GM12878 (cell line): ENCODE results near the gene SDR9C7.

ENCODE experiments used
- ATF2 ChIP-seq: IDR thresholded peaks from 2 replicates; pipeline ENCODE4 v1.6.1; 2012; ENCODE audit warnings: low read length, inconsistent platforms
- BHLHE40 ChIP-seq, 2 experiments: fragments of 450-650 bp in 1 of 2; IDR thresholded peaks; 2 replicates each; pipeline ENCODE4 v1.6.1; 2011 to 2017; ENCODE audit warnings: low read depth in 2 of 2, borderline replicate concordance in 1 of 2, improper control_type of control experiment in 1 of 2, low read length in 1 of 2, mild to moderate bottlenecking in 1 of 2
- BMI1 ChIP-seq: fragments of 450-650 bp; IDR thresholded peaks from 2 replicates; pipeline ENCODE4 v1.6.1; 2016; ENCODE audit warnings: mild to moderate bottlenecking, moderate library complexity, borderline replicate concordance
- CTCF ChIP-seq, 3 experiments: IDR thresholded peaks in 2 of 3; conservative IDR thresholded peaks in 1 of 3; 2 replicates each; pipeline ENCODE4 v1.5.1; 2011; ENCODE audit warnings: low read depth in 3 of 3, low read length in 3 of 3, mild to moderate bottlenecking in 3 of 3, control low read depth in 2 of 3, moderate library complexity in 2 of 3, inconsistent platforms in 1 of 3, mixed read lengths in 1 of 3; ENCODE audit not compliant: control insufficient read depth in 2 of 3, insufficient read depth in 1 of 3; ENCODE audit errors: extremely low read depth in 1 of 3
- MYC ChIP-seq: IDR thresholded peaks from 2 replicates; pipeline ENCODE4 v1.6.1; 2011; ENCODE audit warnings: mild to moderate bottlenecking, low read length, moderate library complexity, inconsistent platforms; ENCODE audit not compliant: insufficient read depth, insufficient replicate concordance, insufficient read length, severe bottlenecking
- NR2F1 ChIP-seq: fragments of 450-650 bp; conservative IDR thresholded peaks from 2 replicates; pipeline ENCODE4 v1.6.1; 2017; ENCODE audit warnings: mild to moderate bottlenecking
- POLR2AphosphoS5 ChIP-seq: IDR thresholded peaks from 2 replicates; pipeline ENCODE4 v1.6.1; 2011; ENCODE audit warnings: mild to moderate bottlenecking, low read length, inconsistent platforms
- SUPT20H ChIP-seq: IDR thresholded peaks from 2 replicates; pipeline ENCODE4 v1.6.1; 2011; ENCODE audit warnings: low read depth, mild to moderate bottlenecking, low read length, moderate library complexity, borderline replicate concordance; ENCODE audit not compliant: control insufficient read depth
- TCF3 ChIP-seq: IDR thresholded peaks from 2 replicates; pipeline ENCODE4 v1.6.1; 2012; ENCODE audit warnings: low read depth, mild to moderate bottlenecking, low read length, borderline replicate concordance; ENCODE audit not compliant: insufficient read depth
- ZZZ3 ChIP-seq: IDR thresholded peaks from 2 replicates; pipeline ENCODE4 v1.6.1; 2011; ENCODE audit warnings: low read depth; ENCODE audit not compliant: control insufficient read depth, insufficient read length

- TF ChIP-seq CTCF (IDR thresholded peaks at IDR 0.05 in 2 of 3, conservative IDR thresholded peaks at IDR 0.05 in 1 of 3; ENCODE audit: control insufficient read depth in 2 of 3, extremely low read depth in 1 of 3, insufficient read depth in 1 of 3, low read depth in 3 of 3, low read length in 3 of 3) = no peak
- TF ChIP-seq ZZZ3 = no peak
- no peak for TF ChIP-seq TCF3
- TF ChIP-seq POLR2AphosphoS5 = no peak
- TF ChIP-seq ATF2 = no peak
- no peak for TF ChIP-seq SUPT20H
- TF ChIP-seq BHLHE40 (IDR thresholded peaks at IDR 0.05; ENCODE audit: borderline replicate concordance in 1 of 2, low read depth in 2 of 2, low read length in 1 of 2) = no peak
- no peak for TF ChIP-seq MYC
- TF ChIP-seq NR2F1 = no peak
- no peak for TF ChIP-seq BMI1
These were observed 4.4 kb downstream of the SDR9C7 start for GRCh38 chr12:56929780-56930179.
